Subcutaneous abdominal adipose tissue (tissue), 5 donors: ENCODE measurements around the gene YPEL2.

ENCODE experiments used
- H3K27ac ChIP-seq: one replicate; pipeline ENCODE4 v1.7.0; 2013; ENCODE audit warnings: low read depth, mild to moderate bottlenecking, inconsistent platforms, low read length, moderate library complexity
- H3K27me3 ChIP-seq, 5 donors: one replicate each; pipeline ENCODE4 v1.7.0; 2013; ENCODE audit warnings: low read length in 5 of 5, inconsistent platforms in 1 of 5; ENCODE audit not compliant: control insufficient read depth in 5 of 5, insufficient read depth in 4 of 5
- H3K36me3 ChIP-seq, 5 donors: one replicate each; pipeline ENCODE4 v1.7.0; 2013; ENCODE audit warnings: low read length in 5 of 5; ENCODE audit not compliant: control insufficient read depth in 5 of 5, insufficient read depth in 5 of 5
- H3K4me1 ChIP-seq, 5 donors: one replicate each; pipeline ENCODE4 v1.7.0; 2013; ENCODE audit warnings: low read length in 5 of 5, mild to moderate bottlenecking in 3 of 5, moderate library complexity in 1 of 5; ENCODE audit not compliant: control insufficient read depth in 5 of 5, insufficient read depth in 5 of 5
- H3K4me3 ChIP-seq, 5 donors: one replicate each; pipeline ENCODE4 v1.7.0; 2013; ENCODE audit warnings: low read length in 5 of 5, low read depth in 1 of 5
- H3K9ac ChIP-seq, 5 donors: one replicate each; pipeline ENCODE4 v1.7.0; 2013; ENCODE audit warnings: low read length in 5 of 5, mild to moderate bottlenecking in 4 of 5, moderate library complexity in 3 of 5
- H3K9me3 ChIP-seq, 5 donors: one replicate each; pipeline ENCODE4 v1.7.0; 2013; ENCODE audit warnings: low read length in 5 of 5; ENCODE audit not compliant: control insufficient read depth in 5 of 5
- donor health status: healthy.
- donor health status: healthy.
- donor health status: healthy.
- donor health status: healthy.
- donor health status: healthy.

YPEL2 gene

GRCh38 chr17:59342681-59343131 lies 11.3 kb downstream of the YPEL2 start:
- peak overlapping the region; percentile 40 for H3K27ac ChIP-seq
- H3K4me3 ChIP-seq = no peak overlapping the region
- H3K9ac ChIP-seq = peak overlapping the region in 1 of 5 donors; percentile 44
- peaks cover 9 to 53% (median 51%) of the 10 kb centered on the region in 5 donors for H3K4me1 ChIP-seq
- no peaks in the 10 kb centered on the region for H3K9me3 ChIP-seq
- H3K36me3 ChIP-seq = peaks cover 0 to 5% (median 3%) of the 10 kb centered on the region in 5 donors
- no peaks in the 10 kb centered on the region for H3K27me3 ChIP-seq

- Histone ChIP-seq H3K36me3 (peaks cover 0 to 5% (median 3%) of the 10 kb centered on the region in 5 donors), H3K9me3 (no peaks in the 10 kb centered on the region), H3K27me3 (no peaks in the 10 kb centered on the region), H3K9ac (peak overlapping the region in 1 of 5 donors; percentile 30), H3K27ac (no peak overlapping the region), H3K4me3 (no peak overlapping the region), H3K4me1 (peaks cover 5 to 42% (median 34%) of the 10 kb centered on the region in 5 donors)
These were observed 14.0 kb downstream of the YPEL2 start for GRCh38 chr17:59345476-59345875.

- Histone ChIP-seq H3K9ac (no peak overlapping the region), H3K27ac (peak overlapping the region; percentile 21), H3K9me3 (no peaks in the 10 kb centered on the region), H3K27me3 (no peaks in the 10 kb centered on the region), H3K36me3 (peaks cover 0 to 5% (median 3%) of the 10 kb centered on the region in 5 donors), H3K4me1 (peaks cover 5 to 42% (median 36%) of the 10 kb centered on the region in 5 donors), H3K4me3 (no peak overlapping the region)
These were observed 14.9 kb downstream of the YPEL2 start for GRCh38 chr17:59346341-59346740.

GRCh38 chr17:59346876-59347407 lies 15.5 kb downstream of the YPEL2 start:
- H3K4me1 ChIP-seq = peaks cover 3 to 36% (median 36%) of the 10 kb centered on the region in 5 donors
- peaks cover 0 to 5% (median 3%) of the 10 kb centered on the region in 5 donors for H3K36me3 ChIP-seq
- no peak overlapping the region for H3K27ac ChIP-seq
- H3K9me3 ChIP-seq = no peaks in the 10 kb centered on the region
- no peak overlapping the region for H3K9ac ChIP-seq
- H3K4me3 ChIP-seq = no peak overlapping the region
- H3K27me3 ChIP-seq = no peaks in the 10 kb centered on the region

GRCh38 chr17:59347975-59348391 lies 16.5 kb downstream of the YPEL2 start:
- Histone ChIP-seq H3K4me3 (no peak overlapping the region), H3K36me3 (peaks cover 0 to 6% (median 4%) of the 10 kb centered on the region in 5 donors), H3K9me3 (no peaks in the 10 kb centered on the region), H3K4me1 (peaks cover 0 to 32% (median 30%) of the 10 kb centered on the region in 5 donors), H3K9ac (no peak overlapping the region), H3K27ac (no peak overlapping the region), H3K27me3 (no peaks in the 10 kb centered on the region)

GRCh38 chr17:59349178-59349577 lies 17.7 kb downstream of the YPEL2 start:
- no peak overlapping the region for H3K27ac ChIP-seq

GRCh38 chr17:59353106-59353854 lies 21.8 kb downstream of the YPEL2 start:
- Histone ChIP-seq H3K27ac (no peak overlapping the region), H3K4me1 (peaks cover 6 to 34% (median 24%) of the 10 kb centered on the region in 5 donors), H3K36me3 (peaks cover 9 to 43% (median 30%) of the 10 kb centered on the region in 5 donors), H3K9me3 (no peaks in the 10 kb centered on the region), H3K27me3 (no peaks in the 10 kb centered on the region), H3K9ac (no peak overlapping the region), H3K4me3 (no peak overlapping the region)

More at GRCh38 chr17:59349178-59349577, 17.7 kb downstream of the YPEL2 start:
- no peaks in the 10 kb centered on the region for H3K27me3 ChIP-seq
- H3K36me3 ChIP-seq = peaks cover 0 to 18% (median 15%) of the 10 kb centered on the region in 5 donors
- no peak overlapping the region for H3K4me3 ChIP-seq
- H3K4me1 ChIP-seq = peaks cover 0 to 34% (median 19%) of the 10 kb centered on the region in 5 donors
- no peak overlapping the region for H3K9ac ChIP-seq
- no peaks in the 10 kb centered on the region for H3K9me3 ChIP-seq

- Histone ChIP-seq H3K27ac (no peak overlapping the region), H3K9ac (no peak overlapping the region), H3K4me3 (no peak overlapping the region), H3K27me3 (no peaks in the 10 kb centered on the region), H3K36me3 (peaks cover 9 to 43% (median 30%) of the 10 kb centered on the region in 5 donors), H3K9me3 (no peaks in the 10 kb centered on the region), H3K4me1 (peaks cover 6 to 34% (median 24%) of the 10 kb centered on the region in 5 donors)
These were observed 22.7 kb downstream of the YPEL2 start for GRCh38 chr17:59353936-59354755.

GRCh38 chr17:59355030-59355701 lies 23.7 kb downstream of the YPEL2 start:
- Histone ChIP-seq H3K36me3 (peaks cover 9 to 43% (median 30%) of the 10 kb centered on the region in 5 donors), H3K9ac (no peak overlapping the region), H3K27me3 (no peaks in the 10 kb centered on the region), H3K9me3 (no peaks in the 10 kb centered on the region), H3K27ac (peak overlapping the region; percentile 25), H3K4me1 (peaks cover 6 to 34% (median 21%) of the 10 kb centered on the region in 5 donors), H3K4me3 (no peak overlapping the region)
